Mucosa of gallbladder (tissue), 1 donor: ENCODE data around the gene POLR1H. TPM values are rescaled to one million over a fixed set of nuclear protein-coding genes. Genes with fewer than 3 reads are reported as not detected.
"Not testable (repeated sequence)": the region's sequence is repeated elsewhere in the genome, so short reads cannot be mapped to it uniquely, and the experiment has no call there.

ENCODE experiments used
- DNase-seq: peaks from one replicate; pipeline ENCODE4 v3.0.0-alpha.2; 2020; ENCODE audit warnings: low spot score
- total RNA-seq: library from RNA; stranded (reverse); gene quantifications from one replicate; pipeline ENCODE4 v1.2.1, GENCODE V29; 2021
- donor health status: DM: no; HTN: no; CAD: no.

The POLR1H gene
- 19.5 TPM for total RNA-seq

GRCh38 chr6:30061092-30061857 lies at the start of gene POLR1H:
Gene POLR1H (plus strand): TSS chr6:30061265. CDS start chr6:30061525, 260 bp downstream.
- DNase-seq, result peak; percentile 96

- DNase-seq, result no peak
Measured at GRCh38 chr6:30013291-30013922, 47.7 kb upstream of the POLR1H start.

GRCh38 chr6:30019819-30020218 lies 41.2 kb upstream of the POLR1H start:
- no peak for DNase-seq

GRCh38 chr6:30020626-30021025 lies 40.4 kb upstream of the POLR1H start:
- DNase-seq, result no peak

- DNase-seq, result no peak
Measured at GRCh38 chr6:30022189-30022588, 38.9 kb upstream of the POLR1H start.

- DNase-seq, result not testable (repeated sequence)
Measured at GRCh38 chr6:30022712-30023111, 38.4 kb upstream of the POLR1H start.

- no peak for DNase-seq
Measured at GRCh38 chr6:30025186-30025585, 35.9 kb upstream of the POLR1H start.

GRCh38 chr6:30029588-30029987 lies 31.5 kb upstream of the POLR1H start:
- no peak for DNase-seq

GRCh38 chr6:30031381-30031780 lies 29.7 kb upstream of the POLR1H start:
- DNase-seq, result no peak

- DNase-seq, result not testable (repeated sequence)
Measured at GRCh38 chr6:30033440-30033839, 27.6 kb upstream of the POLR1H start.

- DNase-seq, result no peak
Measured at GRCh38 chr6:30035784-30036183, 25.3 kb upstream of the POLR1H start.

GRCh38 chr6:30037182-30037788 lies 23.8 kb upstream of the POLR1H start:
- no peak for DNase-seq

GRCh38 chr6:30041221-30041620 lies 19.8 kb upstream of the POLR1H start:
- no peak for DNase-seq

- DNase-seq, result no peak
Measured at GRCh38 chr6:30041821-30042220, 19.2 kb upstream of the POLR1H start.

GRCh38 chr6:30042476-30042875 lies 18.6 kb upstream of the POLR1H start:
- DNase-seq, result no peak

GRCh38 chr6:30042914-30043313 lies 18.2 kb upstream of the POLR1H start:
- no peak for DNase-seq

- no peak for DNase-seq
Measured at GRCh38 chr6:30043744-30044143, 17.3 kb upstream of the POLR1H start.

- DNase-seq, result no peak
Measured at GRCh38 chr6:30044630-30045029, 16.4 kb upstream of the POLR1H start.

GRCh38 chr6:30047220-30047619 lies 13.8 kb upstream of the POLR1H start:
- DNase-seq, result no peak

- DNase-seq, result no peak
Measured at GRCh38 chr6:30053682-30054081, 7.4 kb upstream of the POLR1H start.

- DNase-seq, result no peak
Measured at GRCh38 chr6:30055513-30055912, 5.6 kb upstream of the POLR1H start.

GRCh38 chr6:30060606-30061091 lies 416 bp upstream of the POLR1H start:
- DNase-seq, result no peak
